DMS153 treated with DMSO at 0.1 percent for 48 hours (cell line): Measurements from ENCODE around the gene TMEM108.

Experiments used
- DNase-seq: peaks from one replicate; lab custom pipeline; 2025; ENCODE audit not compliant: unreplicated experiment; lab: John Stamatoyannopoulos, UW

The TMEM108 gene

DNA sequence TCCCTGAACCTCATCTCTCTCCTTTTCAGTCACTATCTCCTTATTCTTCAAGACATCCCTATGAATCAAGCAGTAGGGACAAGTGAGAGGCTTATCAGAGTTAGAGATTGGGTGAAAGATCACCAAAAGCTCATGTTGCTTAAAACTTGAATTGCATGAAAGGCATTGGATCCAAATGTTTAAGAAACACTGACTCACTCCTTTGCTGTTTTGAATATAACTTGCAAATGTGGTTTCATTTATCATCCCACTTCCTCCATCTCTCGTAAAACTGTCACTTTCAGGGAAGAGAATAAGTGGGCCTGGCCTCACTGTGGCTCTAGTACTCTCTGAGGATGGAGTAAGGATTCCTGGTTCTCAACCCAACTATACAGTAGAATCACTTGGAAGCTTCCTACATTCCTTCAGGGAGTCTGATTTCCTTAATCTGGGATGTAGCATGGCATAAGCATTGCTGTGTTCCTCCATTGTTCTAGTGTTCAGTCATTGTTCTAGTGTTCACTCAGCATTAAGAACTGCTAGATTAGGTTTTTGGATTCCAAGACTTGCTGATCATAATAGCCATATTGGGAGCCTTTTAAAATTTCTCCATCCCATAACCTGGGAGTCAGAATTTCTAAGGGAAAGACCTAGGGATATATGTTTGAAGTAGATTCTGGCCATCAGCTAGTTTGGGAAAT lies 171.8 kb downstream of the TMEM108 start:
- DNase-seq: no peak

- DNase-seq: no peak
Observed at GRCh38 chr3:133210656-133211055, 172.5 kb downstream of the TMEM108 start.

- DNase-seq: no peak
Observed at GRCh38 chr3:133211449-133211848, 173.3 kb downstream of the TMEM108 start.

- no peak for DNase-seq
Observed at GRCh38 chr3:133211856-133212255, 173.7 kb downstream of the TMEM108 start.

DNA sequence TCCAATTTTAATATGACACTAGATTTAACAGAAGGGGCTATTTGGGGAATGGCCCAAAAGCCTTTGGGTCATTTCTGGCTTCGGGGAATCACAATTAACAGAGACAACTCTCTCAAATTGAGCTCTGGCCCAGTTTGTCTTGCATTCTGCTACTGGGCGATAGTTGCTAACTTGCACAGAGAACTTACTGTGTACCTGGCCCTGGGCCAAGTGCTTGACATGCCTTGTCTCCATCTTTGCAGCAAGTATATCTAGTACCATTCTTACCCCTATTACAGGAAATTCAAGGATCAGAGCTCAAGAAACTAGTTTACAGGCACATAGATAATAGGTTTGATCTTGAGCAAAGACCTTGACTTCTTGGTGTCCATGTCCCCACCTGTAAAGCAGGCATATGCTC lies 175.7 kb downstream of the TMEM108 start:
- DNase-seq: no peak

GRCh38 chr3:133227813-133228212 lies 189.6 kb downstream of the TMEM108 start:
- no peak for DNase-seq

DNA sequence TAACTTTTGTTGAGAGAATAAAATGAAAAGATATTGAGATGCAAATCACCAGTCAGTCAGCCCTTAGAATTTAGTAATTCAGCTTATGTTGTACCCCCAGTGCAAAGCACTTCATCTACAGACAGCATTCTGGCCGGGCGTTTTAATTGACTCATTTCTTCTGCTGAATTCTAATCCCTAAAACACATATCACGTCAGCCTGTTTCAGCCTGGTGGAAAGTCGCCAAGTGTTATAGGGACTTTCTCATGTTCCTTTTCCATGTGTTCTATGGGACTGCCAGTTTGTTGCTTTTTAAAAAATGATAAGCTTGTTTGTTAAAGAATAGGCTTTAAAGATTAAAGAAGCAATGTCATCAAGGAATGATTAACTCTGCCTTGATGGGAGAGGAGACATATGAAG lies 192.0 kb downstream of the TMEM108 start:
- no peak for DNase-seq

DNA sequence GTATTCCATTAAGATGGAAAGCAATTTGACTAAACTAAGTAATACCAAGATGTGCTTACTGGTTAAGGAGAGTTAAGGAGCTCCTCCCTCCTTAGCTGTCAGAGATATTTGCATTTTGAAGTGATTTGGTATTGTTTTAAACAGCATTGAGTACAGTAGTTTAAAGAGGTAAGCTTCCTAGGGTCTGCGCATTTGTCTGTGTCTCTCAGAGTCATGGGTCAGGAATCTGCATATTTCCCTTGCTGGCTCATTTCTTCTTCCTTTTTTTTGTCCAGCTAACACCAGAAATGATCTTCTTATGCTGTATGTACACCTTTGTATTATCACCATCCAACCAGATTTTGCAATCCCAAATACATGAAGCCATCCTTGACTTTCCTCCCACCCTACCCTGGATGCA lies 198.7 kb downstream of the TMEM108 start:
- DNase-seq: no peak

DNA sequence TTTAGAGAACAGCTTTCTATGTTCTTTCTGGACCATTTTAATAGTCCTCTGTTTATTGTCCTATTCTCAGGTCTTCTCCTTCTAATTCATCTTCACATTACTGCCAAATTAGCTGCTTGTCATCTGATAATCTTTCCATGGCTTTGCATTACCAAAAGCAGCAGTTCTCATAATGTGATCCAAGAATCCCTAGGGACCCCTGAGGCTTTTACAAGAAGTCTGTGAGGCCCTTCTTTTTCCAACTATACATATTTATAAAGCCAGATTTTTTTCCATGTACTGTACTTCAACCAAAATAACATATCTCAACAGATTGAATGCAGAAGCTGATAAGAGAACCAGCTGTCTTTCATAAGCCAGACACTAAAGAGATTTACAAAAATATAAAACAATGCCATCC lies 199.2 kb downstream of the TMEM108 start:
- no peak for DNase-seq

DNA sequence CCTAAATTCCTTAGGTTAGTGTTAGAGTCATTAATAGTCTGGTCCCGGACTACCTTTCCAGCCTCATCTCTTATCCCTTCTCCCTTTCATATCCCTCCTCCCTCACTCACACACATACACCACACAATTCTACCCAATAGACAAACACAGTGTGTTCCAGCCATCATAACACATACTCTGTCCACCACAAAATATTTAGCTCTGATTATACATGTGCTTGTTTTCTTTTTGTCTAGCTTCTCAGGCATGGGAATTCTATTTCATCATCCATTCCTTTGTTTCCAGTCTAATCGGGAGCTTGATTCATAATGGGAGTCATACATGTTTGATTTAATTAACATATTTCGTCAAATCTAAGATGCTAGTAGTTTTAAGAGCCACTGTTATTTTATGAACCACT lies 199.8 kb downstream of the TMEM108 start:
- DNase-seq: no peak

- DNase-seq: no peak
Observed at GRCh38 chr3:133246119-133246518, 207.9 kb downstream of the TMEM108 start.

DNA sequence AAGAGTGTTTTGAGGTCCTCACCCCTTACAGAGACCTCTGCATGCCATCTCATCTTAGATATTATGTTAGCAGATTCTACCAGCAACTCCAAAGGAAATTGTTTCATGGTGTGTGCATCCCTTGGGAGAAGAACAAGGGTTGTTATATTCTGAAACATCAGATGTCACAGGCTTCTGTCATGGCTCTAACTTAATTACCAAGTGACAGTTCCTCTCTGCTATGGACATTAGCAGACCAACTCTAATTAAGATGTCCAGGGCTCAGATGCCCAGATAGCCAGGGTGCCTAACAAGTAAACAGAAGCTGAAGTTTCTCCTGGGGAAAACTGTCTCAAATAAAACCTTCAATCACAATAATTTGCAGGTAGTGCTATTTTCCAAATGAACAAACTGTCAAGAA lies 208.6 kb downstream of the TMEM108 start:
- no peak for DNase-seq

- DNase-seq: no peak
Observed at GRCh38 chr3:133248389-133248788, 210.2 kb downstream of the TMEM108 start.

- no peak for DNase-seq
Observed at GRCh38 chr3:133249490-133249889, 211.3 kb downstream of the TMEM108 start.

DNA sequence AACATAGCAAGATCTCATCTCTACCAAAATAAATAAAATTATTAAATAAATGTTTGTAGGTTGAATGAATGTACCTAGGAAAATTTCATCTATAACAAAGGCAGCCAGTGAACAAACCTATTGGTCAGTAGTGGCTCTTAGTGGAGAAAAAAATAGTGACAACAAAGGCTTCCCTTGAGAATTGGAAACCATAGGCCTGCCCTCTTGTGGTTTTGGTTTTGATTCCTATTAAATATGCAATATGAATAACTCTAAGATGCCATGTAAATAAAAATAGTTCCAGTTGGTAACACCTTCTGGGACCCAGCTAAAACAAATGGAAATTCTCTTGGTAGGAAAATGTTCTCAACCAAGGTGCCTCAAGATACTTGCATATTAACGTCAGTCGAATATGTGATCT lies 216.0 kb downstream of the TMEM108 start:
- no peak for DNase-seq

DNA sequence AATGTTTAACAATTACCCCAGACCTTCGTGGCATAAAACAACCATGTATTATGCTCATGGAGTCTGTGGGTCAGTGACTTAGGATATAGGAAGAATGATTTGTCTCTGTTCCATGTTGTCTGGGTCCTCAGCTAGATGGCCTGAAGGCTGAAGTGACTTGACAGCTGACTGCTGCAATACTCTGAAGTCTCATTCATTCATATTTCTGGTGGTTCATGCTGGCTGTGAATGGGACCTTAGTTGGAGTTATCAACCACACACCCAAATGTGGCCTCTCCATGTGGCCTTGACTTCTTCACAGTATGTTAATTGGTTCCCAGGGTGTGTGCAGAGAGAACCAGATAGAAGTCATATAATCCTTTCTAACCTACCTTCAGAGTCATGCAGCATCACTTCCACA lies 216.5 kb downstream of the TMEM108 start:
- no peak for DNase-seq

GRCh38 chr3:133256787-133257483 lies 218.7 kb downstream of the TMEM108 start:
- no peak for DNase-seq

- DNase-seq: no peak
Observed at GRCh38 chr3:133258358-133258757, 220.2 kb downstream of the TMEM108 start.

- DNase-seq: no peak
Observed at GRCh38 chr3:133259767-133260166, 221.6 kb downstream of the TMEM108 start.

GRCh38 chr3:133262333-133262732 lies 224.1 kb downstream of the TMEM108 start:
- DNase-seq: no peak

- DNase-seq: no peak
Observed at GRCh38 chr3:133264920-133265319, 226.7 kb downstream of the TMEM108 start.

- DNase-seq: no peak
Observed at GRCh38 chr3:133268726-133269134, 230.5 kb downstream of the TMEM108 start.

- peak; percentile 56 for DNase-seq
Observed at GRCh38 chr3:133269393-133269792, 231.2 kb downstream of the TMEM108 start.
